Tongue (tissue), 2 donors: ENCODE results near the gene BOK. TPM values are rescaled to one million over a fixed set of nuclear protein-coding genes. Genes with fewer than 3 reads are reported as not detected.

Source experiments
- DNase-seq: peaks from one replicate; pipeline ENCODE4 v3.0.0-alpha.2; 2015
- total RNA-seq: library from RNA; depleted of rRNA; stranded (reverse); fragments of >200 nt; gene quantifications from one replicate; pipeline ENCODE4 v1.2.3, GENCODE V29; 2014

Gene BOK
- total RNA-seq, 1 donor from 2014 or later: 28.0 TPM

DNA sequence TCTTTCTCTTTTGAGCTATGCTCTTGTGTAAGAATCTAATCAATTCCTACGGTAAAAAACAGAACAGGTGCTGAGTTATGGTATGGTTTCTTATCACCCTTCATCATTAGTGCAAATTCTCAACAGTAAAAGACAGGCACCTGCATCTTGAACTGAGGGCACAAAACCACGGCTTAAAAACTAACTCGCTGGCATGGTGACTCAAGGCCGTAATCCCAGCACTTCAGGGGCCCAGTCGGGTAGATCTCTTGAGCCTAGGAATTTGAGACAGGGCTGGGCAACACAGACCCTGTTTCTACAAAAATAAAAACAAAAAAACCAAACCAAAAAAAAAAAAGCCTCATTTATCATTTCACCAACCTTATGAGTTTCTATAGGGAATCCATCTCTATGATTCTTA, 45.1 kb downstream of the BOK start:
- DNase-seq: no peak

- no peak for DNase-seq
Measured at GRCh38 chr2:241606186-241606585, 47.6 kb downstream of the BOK start.

- DNase-seq: no peak
Measured at GRCh38 chr2:241607162-241607885, 48.8 kb downstream of the BOK start.

DNA sequence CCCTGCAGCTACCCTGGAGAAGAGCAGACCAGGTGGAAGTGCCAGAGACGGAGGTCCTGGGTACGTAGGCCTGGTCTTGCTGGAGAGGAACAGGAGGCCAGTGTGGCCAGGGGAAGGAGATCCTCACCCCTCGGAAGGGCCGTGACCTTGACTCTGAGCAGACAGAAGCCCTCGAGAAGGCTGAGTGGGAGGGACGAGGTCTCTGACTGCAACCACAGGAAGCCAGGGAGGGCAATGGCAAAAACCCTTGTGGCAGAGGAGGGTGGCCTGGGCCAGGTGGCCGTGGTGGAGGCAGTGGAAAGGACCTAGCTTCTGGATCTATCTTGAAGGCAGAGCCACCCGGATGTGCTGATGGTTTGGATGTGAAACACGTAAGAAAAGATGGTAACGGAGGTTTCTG, 50.3 kb downstream of the BOK start:
- DNase-seq: no peak

- DNase-seq: peak; percentile 89
Measured at GRCh38 chr2:241609859-241610793, 51.6 kb downstream of the BOK start.

DNA sequence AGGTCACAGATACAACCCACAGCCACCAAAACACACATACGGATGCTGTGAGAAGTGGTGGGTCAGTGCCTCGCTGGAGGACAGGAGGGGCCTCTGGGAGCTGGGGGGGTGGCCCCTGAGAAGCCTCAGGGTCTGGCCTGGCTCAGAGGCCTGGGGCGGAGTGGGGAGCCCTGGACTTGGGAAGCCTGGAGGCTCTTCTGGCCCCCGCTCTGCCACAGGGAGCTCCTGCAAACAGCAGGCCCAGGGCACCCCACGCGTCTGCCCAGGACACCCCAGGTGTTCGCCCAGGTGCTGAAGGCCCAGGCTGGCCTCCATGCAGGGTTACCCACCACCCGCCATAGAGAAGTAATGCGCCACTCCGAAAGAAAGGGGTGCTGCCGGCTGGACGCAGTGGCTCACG, 52.5 kb downstream of the BOK start:
- no peak for DNase-seq

- DNase-seq: peak; percentile 61
Measured at GRCh38 chr2:241612156-241613016, 53.8 kb downstream of the BOK start.

DNA sequence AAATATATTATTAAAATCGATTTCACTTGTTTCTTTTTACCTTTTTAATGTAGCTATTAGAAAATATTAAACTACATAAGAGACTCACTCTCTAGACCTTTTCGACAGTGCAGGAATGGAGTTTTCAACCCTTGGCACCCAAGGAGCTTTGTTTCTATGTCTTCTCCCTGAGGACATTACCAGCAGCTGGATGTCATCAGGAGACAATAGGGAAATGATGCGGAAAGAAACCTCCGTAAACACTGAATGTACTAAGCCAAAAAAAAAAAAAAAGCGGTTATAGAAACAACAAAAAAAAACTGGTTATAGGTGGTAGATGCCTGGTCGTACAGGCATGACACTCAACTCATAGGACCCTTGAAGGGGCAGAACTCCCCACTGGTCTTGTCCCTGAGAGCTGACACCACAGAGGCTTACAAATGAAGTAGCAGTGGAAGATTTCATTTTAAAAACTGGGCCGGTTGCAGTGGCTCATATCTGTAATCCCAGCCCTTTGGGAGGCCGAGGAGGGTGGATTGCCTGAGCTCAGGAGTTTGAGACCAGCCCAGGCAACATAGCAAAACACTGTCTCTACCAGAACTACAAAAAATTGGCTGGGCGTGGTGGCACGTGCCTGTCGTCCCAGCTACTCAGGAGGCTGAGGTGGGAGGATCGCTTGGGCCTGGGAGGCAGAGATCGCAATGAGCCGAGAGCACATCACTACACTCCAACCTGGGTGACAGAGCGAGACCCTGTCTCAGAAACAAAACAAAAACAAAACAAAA, 54.7 kb downstream of the BOK start:
- DNase-seq: no peak

DNA sequence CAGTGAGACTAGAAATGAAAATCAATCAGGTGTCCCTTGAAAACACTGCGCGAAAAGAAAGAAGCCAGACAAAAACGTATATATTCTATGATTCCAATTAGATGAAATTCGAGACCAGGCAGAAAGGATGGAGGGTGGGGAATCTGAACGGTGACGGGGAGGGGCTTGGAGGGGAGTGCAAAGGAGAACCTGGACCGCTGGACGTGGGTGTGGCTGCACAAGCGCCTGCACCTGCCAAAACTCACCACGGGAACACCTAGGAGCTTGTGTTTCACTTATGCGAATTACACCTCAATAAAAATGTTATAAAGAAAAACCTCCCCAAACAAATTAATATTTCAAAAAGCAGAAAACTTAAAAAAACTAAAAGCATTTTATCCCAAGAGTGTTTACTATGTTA, 56.5 kb downstream of the BOK start:
- no peak for DNase-seq

GRCh38 chr2:241615522-241616052, 57.0 kb downstream of the BOK start:
- no peak for DNase-seq

DNA sequence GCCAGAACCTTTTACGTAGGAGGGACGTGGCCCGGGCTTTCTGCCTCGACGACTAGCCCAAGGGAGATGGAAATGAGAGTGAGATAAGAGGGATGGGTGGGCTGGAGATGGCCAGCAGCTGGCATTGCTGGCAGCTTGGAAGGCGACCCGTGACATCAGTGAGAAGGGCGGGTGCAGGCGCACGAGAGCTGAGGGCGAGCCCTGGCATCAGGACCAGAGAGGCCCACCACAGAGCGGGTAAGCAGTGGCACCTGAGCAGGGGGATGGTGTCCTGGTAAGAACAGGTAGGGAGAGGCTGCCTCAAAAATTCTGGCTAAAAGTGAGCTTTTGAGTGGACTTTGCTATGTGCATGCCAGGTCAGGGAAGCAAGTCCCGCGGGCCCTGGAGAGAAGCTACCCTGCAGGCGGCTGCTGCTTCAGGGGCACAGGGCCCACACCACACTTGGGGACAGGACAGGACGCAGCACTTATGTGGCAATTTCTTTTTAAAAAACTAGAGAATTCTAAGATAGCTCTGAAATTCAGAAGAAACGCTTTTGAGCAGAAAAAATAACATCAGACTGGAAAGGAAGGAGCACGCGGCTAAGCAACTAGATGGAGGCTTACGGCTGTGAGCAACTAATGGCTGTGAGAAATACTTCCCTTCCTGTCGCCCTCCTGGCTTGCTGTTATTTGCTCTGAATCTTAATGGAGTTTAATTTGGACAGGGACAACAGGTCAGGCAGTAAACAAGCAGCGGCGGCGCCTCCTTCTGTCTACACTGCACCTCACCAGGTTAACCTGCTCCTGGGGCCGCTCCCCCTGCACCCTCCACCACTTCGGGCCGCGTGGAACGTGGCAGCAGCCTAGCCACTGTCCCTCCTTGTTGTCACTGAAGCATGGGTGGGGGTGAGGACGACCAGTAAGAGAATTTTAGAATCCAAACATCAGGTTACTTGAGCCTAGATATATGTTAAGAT, 57.9 kb downstream of the BOK start:
- no peak for DNase-seq

DNA sequence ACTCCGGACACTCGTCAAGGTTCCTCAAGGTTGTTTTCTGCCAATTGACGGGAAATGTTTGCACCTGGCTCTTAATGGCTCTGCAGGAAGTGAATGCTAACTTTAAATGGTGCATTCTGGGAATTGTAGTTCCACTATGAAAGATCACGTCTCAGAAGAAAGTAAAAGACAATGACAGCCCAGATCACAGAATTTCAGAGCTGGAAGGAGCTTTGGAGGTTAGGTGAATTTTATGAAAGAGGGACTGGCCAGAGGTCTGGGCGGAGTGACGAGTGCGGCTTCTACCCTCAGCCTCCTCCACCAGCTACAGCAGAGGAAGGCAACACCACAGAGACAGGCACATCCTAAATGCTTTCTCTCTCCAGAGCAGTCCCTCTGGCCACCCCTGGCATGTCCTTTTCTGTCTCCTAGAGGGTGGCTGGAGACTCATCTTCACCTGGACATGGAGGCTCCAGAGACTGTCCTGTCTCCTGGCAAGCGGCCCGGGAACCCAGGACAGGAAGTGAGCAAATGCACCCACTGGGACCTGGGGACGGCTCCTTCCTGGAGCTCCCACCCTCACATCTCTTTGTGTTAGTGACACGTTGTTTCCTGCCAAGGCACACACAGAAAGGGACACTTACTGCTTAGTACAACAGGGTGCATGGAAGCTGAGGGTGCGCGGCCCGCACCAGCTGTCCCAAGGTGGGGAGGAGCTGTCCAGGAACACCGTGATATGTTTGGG, 59.0 kb downstream of the BOK start:
- DNase-seq: peak; percentile 54

- no peak for DNase-seq
Measured at GRCh38 chr2:241618296-241618805, 59.8 kb downstream of the BOK start.

- DNase-seq: no peak
Measured at GRCh38 chr2:241618829-241619228, 60.3 kb downstream of the BOK start.

- no peak for DNase-seq
Measured at GRCh38 chr2:241619597-241620418, 61.3 kb downstream of the BOK start.

DNA sequence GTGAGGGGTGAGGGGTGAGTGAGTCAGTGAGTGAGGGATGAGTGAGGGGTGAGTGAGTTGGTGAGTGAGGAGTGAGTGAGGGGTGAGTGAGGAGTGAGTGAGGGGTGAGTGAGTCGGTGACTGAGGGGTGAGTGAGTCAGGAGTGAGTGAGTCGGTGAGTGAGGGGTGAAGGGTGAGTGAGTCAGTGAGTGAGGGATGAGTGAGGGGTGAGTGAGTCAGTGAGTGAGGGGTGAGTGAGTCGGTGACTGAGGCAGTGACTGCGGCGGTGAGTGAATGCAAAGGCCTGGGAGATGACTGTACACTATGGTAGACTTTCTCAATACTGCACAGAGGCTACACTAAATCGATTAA, 61.8 kb downstream of the BOK start:
- DNase-seq: no peak
